ENCODE measurements around the gene FAAH.

- TF ChIP-seq TARDBP (IDR thresholded peaks at IDR 0.05) (no peak), FOXM1 (IDR thresholded peaks at IDR 0.05; ENCODE audit: borderline replicate concordance) (no peak), SP1 (IDR thresholded peaks at IDR 0.05) (no peak), BHLHE40 (IDR thresholded peaks at IDR 0.05; ENCODE audit: borderline replicate concordance) (no peak), L3MBTL2 (conservative IDR thresholded peaks at IDR 0.05) (no peak), FOXK2 (IDR thresholded peaks at IDR 0.05) (no peak), HDGF (IDR thresholded peaks at IDR 0.05; ENCODE audit: borderline replicate concordance) (no peak), SUZ12 (IDR thresholded peaks at IDR 0.05) (no peak), ARNT (IDR thresholded peaks at IDR 0.05) (no peak), NFRKB (IDR thresholded peaks at IDR 0.05) (no peak)
These were observed 55.4 kb downstream of the FAAH start for GRCh38 chr1:46449223-46450159.
